AG20443 (cell line): ENCODE results near the gene MCM3AP.
A peak's percentile ranks its signal among the peaks of the same experiment; 100 is the strongest.
"Not testable (repeated sequence)": the region's sequence is repeated elsewhere in the genome, so short reads cannot be mapped to it uniquely, and the experiment has no call there.

Experiments used
- DNase-seq: peaks from one replicate; pipeline ENCODE4 v3.0.0; 2012; ENCODE audit warnings: low spot score, mixed read lengths

The MCM3AP gene

DNA sequence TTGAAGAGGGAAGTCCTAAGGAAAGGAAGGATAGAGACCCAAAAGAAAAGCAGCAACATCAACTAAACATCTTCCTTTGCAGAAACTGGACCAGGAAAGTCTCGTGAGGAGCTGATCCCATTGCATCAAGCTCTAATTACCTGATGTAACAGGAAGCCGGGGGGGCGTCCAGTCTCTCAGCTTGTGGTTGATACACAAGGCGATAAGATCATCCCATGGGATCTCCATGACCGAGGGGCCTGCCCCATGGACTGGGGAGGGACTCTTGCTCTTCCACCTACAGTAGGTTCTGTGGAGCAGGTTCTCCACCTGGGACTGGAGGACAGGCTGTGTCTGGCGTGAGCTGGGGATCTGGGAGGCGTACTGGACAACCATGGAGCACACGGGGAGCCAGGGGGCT, 42.1 kb downstream of the MCM3AP start:
- no peak for DNase-seq

DNA sequence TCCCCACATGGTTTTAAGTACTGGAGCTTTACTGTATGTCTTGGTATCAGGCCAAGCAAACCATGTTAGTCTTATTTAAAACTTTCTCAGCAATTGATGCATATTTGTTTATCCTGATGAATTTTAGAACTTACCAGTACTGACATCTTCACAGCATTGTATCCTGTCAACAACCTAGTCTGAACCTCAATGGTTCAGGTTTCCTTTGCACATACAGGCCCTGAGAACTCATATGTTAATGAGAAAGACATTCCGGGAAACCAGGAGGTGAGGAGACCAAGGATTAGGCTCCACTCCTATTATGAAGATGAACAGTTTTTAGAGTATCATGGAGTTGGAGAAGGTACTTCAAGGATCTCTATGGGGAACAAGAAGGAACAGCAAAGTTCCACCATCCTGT, 43.8 kb downstream of the MCM3AP start:
- DNase-seq, result not testable (repeated sequence)

DNA sequence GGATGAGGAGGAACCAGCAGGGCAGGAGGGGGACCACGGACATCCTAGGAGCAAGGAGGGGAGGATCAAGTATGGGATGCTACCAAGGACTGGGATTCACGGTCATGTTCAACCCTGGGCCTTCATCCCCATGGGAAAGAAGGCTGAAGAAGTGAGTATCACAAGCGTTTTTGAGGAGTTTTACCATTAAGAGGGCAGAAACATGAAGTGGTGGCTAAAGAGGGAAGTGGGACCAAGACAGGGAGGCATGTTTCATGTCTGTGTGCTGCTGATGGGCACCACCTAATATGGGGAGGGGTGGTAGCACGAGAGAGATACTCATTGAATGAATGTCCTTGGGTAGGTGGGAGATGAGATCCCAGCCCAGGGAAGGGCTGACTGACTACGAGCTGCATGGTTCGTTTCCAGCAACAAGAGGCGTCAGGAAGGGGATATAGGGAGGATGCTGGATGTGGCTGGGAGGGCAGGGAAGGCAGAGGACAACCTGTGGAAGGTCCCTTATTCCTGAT, 45.5 kb downstream of the MCM3AP start:
- DNase-seq, result no peak

DNA sequence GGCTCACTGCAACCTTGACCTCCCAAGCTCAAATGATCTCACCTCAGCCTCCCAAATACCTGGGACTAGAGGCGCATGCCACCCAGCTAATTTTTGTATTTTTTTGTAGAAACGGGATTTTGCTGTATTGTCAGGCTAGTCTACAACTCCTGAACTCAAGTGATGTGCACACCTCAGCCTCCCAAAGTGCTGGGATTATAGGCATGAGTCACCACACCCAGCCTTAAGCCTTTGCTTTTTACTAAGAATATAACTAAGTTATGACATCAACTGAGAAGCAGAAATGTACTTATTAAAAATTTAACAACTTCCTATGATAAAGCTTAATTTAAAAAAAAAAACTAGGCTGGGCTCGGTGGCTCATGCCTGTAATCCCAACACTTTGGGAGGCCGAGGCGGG, 47.9 kb downstream of the MCM3AP start:
- DNase-seq, result no peak

DNA sequence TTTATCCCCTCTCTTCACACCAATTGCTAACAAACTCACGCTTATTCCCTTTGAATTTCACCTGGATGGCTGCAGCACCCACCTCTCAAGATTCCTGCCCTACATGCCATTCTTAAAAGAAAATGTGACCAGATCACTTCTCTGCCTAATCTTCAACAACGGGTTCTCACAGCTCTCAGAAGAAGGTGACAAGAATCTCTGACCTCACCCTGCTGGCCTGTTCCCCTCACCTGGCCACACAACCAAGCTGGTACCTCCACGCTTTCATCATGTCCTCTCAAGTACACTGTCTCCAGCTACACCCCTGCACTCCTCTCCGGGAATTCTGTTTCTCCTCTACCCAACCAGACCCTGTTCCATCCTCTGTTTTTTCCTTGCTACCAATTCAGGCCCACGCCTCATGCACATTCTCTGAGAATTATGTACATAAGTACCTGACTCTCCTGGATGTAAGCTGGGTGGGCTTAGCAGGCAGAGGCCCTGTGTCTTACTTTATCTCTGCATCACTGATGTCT, 50.9 kb downstream of the MCM3AP start:
- DNase-seq, result no peak

DNA sequence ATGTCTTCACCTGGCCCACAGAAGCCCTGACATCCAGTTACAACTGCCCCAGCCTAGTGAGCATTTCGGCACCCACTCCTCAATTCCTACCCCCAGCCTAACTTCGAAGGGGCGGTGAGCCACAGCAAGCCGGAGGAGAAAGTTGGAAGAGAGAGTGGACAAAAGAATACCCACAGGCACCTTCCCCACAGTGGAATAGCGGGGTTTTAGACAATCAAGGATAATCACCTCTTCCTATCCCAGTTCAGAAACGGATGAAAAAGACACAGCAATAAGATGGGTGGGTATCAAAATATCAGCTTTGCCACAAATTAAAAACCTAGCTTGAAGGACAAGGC, 55.5 kb downstream of the MCM3AP start:
- DNase-seq, result no peak

DNA sequence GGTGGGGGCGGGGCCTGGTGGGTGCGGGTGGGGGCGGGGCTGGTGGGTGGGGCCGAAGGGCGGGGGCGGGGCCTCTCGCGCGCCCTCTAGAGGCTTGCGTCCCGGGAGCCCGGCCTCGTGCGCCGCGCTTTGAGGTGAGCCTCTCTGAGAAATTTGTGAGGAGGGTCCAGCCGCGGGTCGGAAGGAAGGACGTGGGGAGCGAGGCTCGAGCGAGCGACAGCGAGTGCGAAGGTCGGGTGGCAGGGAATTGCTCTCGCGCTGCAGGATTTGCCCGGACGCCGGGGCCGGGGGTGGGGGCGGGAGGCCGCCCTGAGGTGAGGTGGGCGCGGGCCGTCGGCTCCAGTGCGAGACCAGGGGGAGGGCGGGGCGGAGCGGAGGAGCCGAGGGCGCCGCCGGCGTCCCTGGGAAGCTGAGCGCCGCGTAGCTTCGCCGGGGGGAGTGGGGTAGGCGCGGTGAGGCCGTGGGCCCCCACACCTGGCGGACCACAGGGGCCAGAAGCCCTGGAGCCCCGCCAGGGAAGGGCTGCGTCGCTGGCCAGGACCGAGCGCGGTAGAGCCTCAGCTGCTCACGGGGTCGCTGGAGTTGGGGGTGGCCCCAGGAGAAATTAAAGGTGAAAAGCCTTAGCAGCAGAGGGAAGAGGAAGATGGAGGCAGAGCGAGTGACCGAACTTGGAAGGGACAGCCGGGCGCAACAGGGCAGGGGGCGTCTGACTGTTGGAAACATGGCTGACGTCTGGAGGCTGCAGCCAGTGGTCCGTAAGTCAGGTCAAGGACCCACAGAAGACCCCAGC, 56.1 kb downstream of the MCM3AP start:
- DNase-seq, result no peak

DNA sequence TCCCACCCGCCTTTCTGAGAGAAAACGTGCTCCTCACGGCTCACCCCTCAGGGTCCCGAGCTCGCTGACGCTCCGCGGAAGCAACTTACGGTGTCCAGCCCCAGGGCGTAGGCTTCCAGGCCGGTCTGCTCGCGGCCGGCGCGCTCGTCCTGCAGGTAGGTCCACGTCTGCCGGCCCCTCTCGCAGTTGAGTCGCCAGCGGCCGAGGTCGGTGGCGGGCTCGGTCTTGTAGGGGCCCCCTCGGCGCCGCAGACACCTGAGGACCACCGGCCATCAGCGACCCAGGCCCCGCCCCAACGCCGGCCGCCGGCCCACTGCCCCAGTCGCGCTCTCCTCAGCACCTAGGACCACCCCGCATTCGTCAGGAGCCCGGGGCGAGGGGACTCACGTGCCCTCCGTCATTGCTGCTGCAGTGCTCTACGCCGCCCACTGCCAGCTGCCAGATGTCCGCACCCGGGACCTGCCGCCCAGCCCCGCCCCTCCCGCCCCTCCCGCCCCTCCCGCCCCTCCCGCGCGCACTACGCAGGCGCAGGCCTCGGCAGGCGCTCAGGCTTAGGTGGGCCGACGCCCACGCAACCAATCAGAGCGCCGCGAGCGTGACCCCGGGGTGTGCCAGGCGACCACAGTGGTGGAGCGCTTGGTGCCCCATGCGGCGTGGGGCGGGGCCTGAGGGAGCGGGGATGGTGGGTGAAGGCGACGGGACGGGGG, 56.9 kb downstream of the MCM3AP start, which contains the start of gene LSS:
Gene LSS, minus strand, starts transcription at position 430 of the 707 bp plus-strand sequence. Its CDS starts 29 bp downstream, at position 401.
- peak; percentile 99 for DNase-seq

DNA sequence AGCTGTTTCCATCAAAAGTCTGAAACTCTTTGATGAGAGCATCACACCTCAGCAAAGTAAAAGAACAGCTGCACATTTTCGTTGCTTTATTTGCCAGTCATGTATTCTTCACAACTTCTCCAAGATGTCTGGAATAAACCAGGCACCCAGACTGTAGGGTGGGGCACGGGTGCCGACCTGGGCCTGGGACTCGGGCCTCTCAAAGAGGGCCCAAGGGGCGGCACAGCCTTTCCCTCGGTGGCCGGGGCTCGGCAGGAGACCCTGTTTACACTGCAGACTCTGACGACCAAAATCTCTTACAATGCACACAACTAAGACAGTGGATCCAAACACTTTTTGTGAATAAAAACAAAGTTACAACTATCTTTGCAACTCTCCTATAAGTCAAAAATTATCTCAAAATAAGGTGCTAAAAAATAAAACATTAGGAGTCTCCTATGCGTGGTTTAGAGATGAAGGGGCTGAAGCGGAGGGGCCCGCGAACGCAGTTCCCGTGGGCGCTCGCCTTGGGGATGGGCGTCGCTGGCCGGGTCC, 57.5 kb downstream of the MCM3AP start:
- no peak for DNase-seq

DNA sequence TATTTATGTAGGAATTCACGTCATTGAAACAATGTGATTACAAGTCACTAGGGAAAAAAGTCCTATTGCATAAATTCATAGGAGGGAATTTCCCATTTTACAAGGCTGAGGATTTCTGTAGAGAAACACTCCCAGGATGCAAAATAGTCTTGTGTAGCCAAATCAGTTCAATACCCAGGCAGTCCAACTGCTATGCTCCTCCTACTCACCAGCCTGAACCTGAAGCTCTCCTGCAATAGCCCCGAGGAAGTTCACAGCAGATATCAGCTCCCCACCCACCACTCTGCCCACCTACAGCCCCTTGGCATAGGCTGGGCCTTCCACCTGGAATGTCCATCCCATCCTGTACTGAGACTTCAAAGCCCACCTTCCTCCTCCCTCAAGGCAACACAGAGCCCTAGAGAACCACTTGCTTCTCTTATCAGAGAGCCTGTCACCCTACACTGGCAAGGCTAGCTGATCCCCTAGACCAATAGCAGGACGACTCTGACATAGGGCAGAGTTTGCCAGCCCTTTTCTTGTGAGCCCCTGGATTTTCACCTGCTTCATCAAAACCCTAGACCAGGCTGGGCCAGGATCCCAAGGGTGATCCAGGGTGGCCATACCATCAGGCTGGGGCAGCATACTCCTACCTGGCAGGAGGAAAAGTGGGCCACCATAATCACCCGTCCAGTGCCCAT, 58.4 kb downstream of the MCM3AP start:
- no peak for DNase-seq

DNA sequence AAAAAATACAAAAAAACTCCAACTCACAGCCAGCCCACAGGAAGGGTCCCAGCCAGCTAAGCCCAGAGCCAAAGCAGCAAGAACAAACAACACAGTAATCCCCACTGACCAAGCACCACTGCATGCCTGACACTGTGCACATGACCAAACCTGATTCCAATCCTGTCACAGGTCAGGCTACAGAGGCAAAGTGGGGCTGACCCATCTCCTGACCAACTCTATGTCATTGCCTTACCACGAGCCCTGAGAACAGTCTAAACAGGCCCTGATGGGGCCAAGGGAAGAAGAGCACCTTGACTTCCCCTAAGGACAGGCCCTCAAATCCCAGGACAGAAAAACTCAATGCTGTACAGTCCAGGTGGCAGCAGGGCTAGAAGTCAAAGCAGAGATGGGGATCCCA, 59.3 kb downstream of the MCM3AP start:
- DNase-seq, result no peak

DNA sequence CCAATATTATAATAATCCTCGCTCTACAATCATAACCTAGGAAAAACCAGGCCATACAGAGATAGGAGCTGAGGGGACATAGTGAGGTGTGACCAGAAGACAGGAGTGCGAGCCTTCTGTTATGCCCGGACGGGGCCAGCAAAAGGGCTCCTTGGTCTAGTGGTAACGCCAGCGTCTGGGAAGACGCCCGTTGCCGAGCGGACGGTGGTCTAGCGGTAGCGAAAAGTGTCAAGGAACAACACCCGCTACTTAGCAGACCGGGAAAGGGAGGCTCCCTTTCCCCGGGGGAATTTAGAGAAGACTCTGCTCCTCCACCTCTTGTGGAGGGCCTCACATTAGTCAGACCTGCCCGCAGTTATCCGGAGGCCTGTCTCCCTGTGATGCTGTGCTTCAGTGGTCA, 61.8 kb downstream of the MCM3AP start:
- not testable (repeated sequence) for DNase-seq

DNA sequence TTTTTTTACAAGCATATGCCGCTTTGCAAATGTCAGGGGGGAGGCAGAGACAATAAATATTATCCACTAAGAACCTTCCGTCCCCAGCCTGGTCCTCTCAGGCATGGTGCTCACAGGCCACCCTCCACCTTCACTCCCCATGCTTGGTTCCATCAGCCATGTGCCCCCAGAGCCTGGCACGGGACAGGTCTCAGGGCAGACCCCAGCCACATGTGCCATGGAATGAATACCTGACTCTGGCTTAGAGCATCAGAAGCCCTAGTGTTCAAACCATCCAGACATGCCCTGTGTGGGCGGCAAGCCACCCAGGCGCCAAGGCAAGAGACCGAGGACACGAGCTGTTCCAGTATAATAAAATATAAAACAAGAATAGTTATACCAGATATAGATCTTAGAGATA, 62.2 kb downstream of the MCM3AP start:
- DNase-seq, result no peak

DNA sequence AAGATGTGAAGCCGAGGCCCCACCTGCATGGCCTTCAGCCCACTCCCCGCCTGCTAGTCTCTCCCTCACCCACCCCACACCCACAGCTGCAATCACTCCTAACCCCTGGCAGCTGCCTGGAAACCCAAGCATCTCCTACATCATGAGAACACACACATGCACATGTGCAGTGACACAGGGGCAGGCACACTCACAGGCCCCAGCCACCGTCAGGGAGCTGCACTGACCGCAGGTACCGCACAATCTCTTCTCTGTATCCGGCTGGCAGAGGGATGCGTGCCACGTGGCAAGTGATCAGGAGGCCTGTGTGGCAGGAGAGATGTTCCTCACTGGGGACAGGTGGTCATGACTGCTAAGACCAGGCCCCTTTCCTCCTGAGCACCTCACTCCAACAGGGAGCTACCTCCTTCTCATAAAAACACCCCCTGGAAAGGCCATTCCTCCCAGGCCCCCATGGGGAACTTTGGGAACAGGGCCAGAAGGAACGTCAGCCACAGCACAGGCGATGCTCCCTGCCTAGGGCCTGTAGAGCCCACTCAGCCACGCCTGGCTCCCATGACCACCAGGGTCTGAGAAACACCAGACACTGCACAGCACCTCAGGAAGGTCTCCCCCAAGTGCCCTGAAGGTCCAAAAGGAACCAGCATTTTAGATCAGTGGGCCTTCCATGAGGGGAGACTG, 62.8 kb downstream of the MCM3AP start:
- no peak for DNase-seq

DNA sequence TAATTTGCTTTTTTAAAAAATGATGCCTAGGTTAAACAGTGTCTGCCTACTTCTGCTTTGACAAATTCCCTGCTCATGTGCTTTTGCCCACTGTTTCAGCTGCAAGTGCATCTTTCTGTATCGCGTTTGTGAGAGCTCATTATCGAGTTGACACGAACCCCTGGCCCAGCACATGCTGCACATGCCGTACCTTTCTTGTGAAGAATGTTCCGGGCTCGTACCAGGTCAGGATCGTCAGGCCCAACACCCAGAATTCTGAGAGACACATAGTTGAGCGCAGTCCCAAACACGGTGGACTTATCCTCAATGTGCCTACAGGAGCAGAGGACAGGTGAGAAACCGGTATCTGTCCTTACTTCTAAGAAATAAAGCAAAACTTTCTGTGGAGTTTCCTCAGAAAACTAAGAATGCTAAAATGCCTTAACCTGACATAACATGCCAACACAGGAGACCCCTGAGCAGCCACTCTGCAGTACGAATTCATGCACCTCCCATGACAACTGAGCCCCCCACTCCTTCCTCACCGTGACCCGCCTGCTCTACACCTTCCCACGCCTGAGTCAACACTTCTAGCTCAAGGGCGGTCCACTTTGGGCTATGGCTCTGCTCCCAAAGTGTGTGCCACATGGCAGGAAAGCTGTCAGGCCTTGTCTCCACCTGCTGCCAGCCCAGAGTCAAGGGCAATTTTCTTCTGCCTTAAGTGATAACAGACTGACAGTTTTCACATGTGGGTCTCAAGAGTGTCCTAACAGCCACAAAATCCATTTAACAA, 63.6 kb downstream of the MCM3AP start:
- DNase-seq, result no peak

DNA sequence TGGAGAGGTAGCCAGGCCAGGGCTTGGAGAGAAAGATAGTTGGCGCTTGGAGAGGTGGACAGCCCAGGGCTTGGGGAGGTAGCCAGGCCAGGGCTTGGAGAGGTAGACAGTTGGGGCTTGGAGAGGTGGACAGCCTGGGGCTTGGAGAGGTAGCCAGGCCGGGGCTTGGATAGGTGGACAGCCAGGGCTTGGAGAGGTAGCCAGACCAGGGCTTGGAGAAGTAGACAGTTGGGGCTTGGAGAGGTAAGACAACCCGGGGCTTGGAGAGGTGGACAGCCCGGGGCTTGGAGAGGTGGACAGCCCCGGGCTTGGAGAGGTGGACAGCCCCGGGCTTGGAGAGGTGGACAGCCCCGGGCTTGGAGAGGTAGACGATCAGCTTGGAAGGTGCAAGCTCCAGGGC, 64.6 kb downstream of the MCM3AP start:
- no peak for DNase-seq

DNA sequence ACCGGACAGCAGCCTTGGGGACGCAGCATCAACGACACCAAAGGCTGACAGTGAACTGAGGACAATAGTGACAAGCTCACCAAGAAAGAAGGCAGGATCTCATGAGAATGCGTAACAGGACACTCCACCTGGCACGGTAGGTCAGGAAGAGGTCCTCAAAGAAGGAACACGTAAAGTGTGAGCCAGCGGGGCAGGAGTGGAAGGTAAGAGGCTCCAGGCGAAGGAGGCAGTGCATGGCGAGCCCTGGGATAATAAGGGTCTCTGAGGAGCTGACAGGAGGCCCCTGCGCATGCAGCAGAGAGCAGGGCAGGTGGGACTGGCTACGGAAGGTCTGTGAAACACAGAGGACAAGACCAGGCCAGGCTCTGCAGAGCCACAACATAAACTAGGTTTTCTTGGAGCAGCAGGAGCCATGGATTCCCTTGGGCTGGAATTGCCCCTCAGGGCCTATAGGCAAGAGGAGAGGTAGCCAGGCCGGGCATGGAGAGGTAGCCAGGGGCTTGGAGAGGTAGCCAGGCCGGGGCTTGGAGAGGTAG, 65.1 kb downstream of the MCM3AP start:
- no peak for DNase-seq

DNA sequence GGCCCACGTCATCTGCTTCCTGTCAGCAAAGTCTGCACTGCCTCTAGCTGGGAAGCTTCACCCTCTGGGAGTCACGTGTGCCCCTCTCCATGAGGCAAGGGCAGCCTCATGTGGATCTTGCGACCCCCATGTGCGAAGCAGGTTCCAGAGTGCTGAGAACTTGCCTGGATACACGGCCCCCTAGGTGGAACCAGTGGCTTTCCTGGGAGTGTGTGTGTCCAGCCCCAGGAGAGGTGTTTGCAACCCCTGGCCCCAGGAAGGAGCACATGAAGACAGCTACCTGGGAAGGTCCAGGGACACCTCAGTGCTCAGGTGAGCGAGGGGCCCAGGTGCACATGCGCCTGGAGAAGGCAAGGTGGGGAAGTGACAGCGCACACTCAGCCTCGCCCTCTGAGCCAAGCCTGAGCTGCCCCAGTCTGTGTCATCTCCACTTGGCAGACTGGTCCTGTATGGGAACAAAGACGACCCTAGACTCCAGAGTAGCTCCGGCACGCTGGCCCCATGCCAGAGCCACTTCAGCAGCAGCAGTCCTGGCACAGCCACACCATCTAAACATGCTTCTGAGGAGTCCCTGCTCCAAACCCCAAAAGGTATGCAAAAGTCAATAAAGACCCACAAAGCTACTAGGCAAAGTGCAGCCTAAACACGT, 65.7 kb downstream of the MCM3AP start:
- no peak for DNase-seq

DNA sequence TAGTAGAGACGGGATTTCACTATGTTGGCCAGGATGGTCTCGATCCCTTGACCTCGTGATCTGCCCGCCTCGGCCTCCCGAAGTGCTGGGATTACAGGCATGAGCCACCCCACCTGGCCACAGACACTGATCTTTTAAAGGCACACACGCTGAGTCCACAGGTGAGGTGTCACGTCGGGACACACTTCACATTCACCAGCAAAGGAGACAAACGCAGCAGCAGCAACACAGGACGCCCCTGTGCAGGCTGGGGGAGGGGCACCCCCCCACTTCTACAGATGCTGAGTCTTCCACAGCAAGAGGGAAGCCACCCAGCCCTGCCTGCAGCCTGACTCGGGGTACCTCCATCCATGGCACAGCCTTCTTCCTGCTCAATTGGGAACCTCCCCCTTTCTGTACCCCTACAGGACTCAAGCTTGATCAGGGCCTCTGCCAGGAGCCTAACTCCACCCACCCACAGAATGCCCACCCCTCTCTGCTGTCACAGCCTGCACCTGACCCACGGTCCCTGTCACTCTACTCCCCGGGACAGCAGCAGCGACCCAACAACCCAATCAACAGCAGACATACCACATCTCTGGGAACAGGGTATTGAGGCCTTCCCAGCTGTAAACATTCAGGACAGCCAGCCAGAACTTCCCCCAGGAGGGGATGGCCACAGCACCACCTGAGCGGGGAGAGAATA, 66.4 kb downstream of the MCM3AP start:
- no peak for DNase-seq
